ENCODE data around the gene B3GNT8.

GRCh38 chr19:41399525-41399924 is 27.6 kb downstream of the B3GNT8 start:
- TF ChIP-seq, protein P1, sequence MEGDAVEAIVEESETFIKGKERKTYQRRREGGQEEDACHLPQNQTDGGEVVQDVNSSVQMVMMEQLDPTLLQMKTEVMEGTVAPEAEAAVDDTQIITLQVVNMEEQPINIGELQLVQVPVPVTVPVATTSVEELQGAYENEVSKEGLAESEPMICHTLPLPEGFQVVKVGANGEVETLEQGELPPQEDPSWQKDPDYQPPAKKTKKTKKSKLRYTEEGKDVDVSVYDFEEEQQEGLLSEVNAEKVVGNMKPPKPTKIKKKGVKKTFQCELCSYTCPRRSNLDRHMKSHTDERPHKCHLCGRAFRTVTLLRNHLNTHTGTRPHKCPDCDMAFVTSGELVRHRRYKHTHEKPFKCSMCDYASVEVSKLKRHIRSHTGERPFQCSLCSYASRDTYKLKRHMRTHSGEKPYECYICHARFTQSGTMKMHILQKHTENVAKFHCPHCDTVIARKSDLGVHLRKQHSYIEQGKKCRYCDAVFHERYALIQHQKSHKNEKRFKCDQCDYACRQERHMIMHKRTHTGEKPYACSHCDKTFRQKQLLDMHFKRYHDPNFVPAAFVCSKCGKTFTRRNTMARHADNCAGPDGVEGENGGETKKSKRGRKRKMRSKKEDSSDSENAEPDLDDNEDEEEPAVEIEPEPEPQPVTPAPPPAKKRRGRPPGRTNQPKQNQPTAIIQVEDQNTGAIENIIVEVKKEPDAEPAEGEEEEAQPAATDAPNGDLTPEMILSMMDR (IDR thresholded peaks at IDR 0.05): no peak
- TF ChIP-seq EZH2 (IDR thresholded peaks at IDR 0.05) (no peak), EZH2phosphoT487 (IDR thresholded peaks at IDR 0.05) (no peak)

Data from neural progenitor cell (in vitro differentiated cells).